Stomach (tissue), 4 donors: Measurements from ENCODE around the gene ATXN2L.

ENCODE experiments used
- CTCF ChIP-seq, 7 experiments: fragments of 450-650 bp in 4 of 7; fragments of 200-600 bp in 3 of 7; sonication (generic) in 3 of 7; IDR thresholded peaks; one replicate each; pipeline ENCODE4 v1.5.1; 2016 to 2019; ENCODE audit warnings: antibody characterized with exemption in 7 of 7, control low read depth in 2 of 7, mild to moderate bottlenecking in 1 of 7
- POLR2A ChIP-seq, 4 donors: fragments of 450-650 bp; IDR thresholded peaks; one replicate each; pipeline ENCODE4 v1.6.1; 2016; ENCODE audit warnings: antibody characterized with exemption in 4 of 4, control low read depth in 2 of 4, mild to moderate bottlenecking in 1 of 4, moderate library complexity in 1 of 4
- POLR2AphosphoS5 ChIP-seq, 3 donors: sonication (generic); formaldehyde crosslinking; IDR thresholded peaks; one replicate each; pipeline ENCODE4 v1.6.1; 2016; ENCODE audit warnings: antibody characterized with exemption in 3 of 3

- TF ChIP-seq POLR2AphosphoS5 (IDR thresholded peaks at IDR 0.05) (no peak), POLR2A (IDR thresholded peaks at IDR 0.05) (no peak), CTCF (IDR thresholded peaks at IDR 0.05) (no peak)
These were observed 51.6 kb downstream of the ATXN2L start for GRCh38 chr16:28874406-28874805.
